GM13976 (cell line): ENCODE results near the gene KMT2C.
"Not testable (repeated sequence)": the region's sequence is repeated elsewhere in the genome, so short reads cannot be mapped to it uniquely, and the experiment has no call there.

Experiments
- DNase-seq: peaks from one replicate; pipeline ENCODE4 v3.0.0; 2012; ENCODE audit warnings: low spot score
- in situ Hi-C: fragments of 300-500 bp; cut with MboI; formaldehyde crosslinking; loops from one replicate; pipeline ENCODE4 v1.12.0; 2022; ENCODE audit warnings: low sequenced_read_pairs, mixed read lengths, inconsistent platforms; ENCODE audit not compliant: unreplicated experiment
- TF ChIP-seq, protein P1 (sequence below): IDR thresholded peaks from 2 replicates; pipeline ENCODE4 v1.5.1; 2012; ENCODE audit warnings: borderline replicate concordance, mild to moderate bottlenecking; ENCODE audit not compliant: insufficient read depth; ENCODE audit errors: extremely low read depth, missing control alignments, control extremely low read depth

Gene KMT2C

DNA sequence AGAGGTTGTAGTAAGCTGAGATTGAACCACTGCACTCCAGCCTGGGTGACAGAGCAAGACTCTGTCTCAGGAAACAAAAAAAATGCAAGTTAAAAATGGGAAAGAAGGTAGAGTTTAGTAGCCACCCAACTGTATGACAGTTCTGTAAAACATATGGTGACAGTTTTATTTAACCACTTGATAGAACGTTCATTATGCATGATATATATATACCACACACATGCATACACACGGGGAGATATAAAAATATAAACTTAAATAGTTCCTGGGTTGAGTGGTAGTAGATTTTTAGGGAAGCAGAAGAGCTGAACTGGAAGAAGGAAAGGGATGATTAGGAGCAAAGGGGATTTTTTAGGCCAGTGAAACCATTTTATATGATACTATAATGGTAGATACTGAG lies 120.0 kb downstream of the KMT2C start:
- in situ Hi-C loops = no loop called here
- TF ChIP-seq, protein P1, sequence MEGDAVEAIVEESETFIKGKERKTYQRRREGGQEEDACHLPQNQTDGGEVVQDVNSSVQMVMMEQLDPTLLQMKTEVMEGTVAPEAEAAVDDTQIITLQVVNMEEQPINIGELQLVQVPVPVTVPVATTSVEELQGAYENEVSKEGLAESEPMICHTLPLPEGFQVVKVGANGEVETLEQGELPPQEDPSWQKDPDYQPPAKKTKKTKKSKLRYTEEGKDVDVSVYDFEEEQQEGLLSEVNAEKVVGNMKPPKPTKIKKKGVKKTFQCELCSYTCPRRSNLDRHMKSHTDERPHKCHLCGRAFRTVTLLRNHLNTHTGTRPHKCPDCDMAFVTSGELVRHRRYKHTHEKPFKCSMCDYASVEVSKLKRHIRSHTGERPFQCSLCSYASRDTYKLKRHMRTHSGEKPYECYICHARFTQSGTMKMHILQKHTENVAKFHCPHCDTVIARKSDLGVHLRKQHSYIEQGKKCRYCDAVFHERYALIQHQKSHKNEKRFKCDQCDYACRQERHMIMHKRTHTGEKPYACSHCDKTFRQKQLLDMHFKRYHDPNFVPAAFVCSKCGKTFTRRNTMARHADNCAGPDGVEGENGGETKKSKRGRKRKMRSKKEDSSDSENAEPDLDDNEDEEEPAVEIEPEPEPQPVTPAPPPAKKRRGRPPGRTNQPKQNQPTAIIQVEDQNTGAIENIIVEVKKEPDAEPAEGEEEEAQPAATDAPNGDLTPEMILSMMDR = no peak
- DNase-seq = no peak

DNA sequence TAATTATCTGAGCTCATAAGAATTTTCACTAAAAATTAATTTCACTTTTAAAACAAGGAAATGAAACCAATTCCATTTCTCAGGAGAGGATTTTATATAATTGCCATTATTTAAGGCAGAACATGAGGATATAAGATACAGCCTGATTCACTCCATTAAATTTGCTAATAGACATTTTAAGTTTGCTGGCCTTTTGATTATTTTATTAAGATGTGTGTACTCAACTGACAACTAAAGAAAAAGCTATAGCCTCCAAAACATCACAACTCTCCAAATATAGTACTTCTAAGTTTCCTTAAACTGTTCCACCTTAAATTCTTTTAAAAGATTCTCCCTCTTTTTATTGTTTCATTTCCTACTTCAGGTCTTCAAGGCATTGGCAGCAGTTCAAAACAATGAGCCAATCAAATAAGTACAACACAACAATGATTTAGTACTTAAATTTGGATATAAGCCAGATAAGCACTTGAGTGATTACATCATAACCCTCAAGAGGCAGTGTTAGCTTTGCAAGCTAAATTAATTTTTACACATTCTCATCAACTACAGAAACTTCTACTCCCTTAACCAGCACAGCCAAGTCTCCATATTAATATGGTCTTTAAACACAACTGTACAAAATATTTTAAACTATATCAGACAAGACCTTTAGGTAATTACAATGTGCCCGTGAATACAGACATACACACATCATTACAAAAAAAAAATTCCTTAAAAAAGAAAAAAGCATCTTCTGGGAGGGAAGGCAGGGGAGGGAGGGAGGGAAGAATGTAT lies 121.8 kb downstream of the KMT2C start:
- TF ChIP-seq, protein P1 = no peak
- in situ Hi-C loops = no loop called here
- DNase-seq = no peak

DNA sequence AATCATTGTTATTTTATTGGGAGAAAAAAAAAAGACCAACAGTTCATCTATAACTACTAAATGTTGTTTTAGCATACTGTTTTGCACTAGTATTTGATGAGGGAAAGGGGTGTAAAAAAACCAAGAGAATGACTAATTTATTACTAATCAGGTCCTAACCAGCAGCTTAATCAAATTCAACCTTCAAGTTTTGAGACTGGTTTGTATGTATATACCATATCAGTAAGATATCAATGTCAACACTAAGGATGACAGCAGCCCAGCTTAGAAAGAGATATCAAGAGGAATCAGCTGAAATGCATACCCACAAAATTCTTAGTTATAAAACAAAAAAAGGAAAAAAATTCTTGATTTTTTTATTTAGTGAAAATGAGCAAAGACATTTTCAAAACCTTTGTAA lies 122.6 kb downstream of the KMT2C start:
- TF ChIP-seq, protein P1 = no peak
- in situ Hi-C loops = no loop called here
- no peak for DNase-seq

DNA sequence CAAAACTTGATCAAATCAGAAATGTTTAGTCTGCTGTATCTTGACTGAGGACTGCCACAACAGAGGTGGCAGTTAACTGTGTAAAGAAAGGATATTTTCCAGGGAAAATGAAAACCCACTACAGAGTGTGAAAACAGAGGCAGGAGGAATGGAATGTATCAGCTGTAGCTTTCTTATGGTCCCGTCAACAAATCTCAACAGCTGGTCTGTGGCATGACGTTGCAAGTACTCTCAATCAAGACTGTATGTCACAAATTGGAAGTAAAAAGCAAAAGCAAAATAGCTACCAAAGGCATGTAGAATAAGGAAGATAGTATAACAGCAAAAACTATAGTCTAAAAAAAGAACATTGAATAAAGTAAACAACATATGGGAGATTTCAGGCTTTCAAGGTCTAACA lies 123.5 kb downstream of the KMT2C start:
- no peak for DNase-seq
- in situ Hi-C loops = no loop called here
- TF ChIP-seq, protein P1 = no peak

DNA sequence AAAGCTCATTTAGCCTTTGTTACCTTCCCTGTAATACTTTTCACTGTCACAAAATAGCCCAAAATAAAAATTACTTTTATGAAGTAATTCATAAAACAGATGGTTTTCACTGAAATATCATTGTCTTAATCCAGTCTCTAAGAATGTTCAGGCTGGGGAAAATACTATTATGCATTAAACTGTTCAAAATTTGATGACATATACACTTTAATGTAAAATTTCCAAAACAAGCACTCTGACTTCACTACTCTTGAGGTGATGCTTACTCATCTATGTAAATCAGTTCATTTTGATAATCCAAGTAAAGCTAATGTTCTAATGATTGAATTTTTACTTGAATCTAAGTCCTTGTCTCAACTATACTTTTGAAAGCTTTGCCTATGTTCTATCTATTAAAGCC lies 127.9 kb downstream of the KMT2C start:
- in situ Hi-C loops = no loop called here
- no peak for DNase-seq
- TF ChIP-seq, protein P1 = no peak

DNA sequence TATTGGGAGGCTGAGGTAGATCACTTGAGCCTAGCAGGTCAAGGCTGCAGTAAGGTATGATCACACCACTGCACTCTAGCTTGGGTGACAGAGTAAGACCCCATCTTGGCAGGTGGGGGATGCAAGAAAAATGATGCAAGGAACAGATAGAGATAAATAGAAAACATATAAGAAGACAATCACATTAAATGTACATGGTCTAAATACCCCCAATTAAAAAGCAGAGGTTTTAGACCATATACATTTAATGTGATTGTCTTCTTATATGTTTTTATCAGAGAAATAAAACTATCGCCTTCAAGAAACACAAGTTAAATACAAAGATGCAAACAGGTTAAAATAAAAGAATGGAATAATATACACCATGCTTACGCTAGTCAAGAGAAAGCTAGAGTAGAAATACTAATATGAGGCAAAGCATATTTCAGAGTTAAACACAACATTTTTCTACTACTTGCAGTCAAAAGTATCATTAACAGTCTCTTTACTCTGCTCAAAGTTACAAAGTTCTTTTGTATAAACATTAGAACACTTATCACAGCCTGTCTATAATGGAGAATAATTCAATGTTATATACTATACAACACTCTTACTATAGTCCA lies 136.2 kb downstream of the KMT2C start:
- in situ Hi-C loops, DNase-seq: not testable (repeated sequence)

DNA sequence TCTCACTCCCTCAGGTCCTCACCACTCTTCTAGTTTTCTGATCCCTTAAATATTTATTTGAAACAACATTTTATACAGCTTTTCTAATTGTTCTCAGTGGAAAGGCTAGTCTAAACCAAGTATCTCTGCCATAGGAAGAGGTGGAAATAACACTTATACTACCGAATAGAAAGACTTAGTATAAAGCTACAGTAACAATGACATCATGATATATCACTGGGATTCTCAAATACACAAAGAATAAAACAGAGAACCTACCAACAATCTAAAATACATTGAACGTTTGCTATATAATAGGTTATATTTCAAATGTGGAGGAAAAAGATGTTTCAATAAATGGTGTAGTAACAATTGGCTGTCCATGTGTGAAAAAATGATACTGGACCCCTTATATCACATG lies 142.9 kb downstream of the KMT2C start:
- in situ Hi-C loops = no loop called here

DNA sequence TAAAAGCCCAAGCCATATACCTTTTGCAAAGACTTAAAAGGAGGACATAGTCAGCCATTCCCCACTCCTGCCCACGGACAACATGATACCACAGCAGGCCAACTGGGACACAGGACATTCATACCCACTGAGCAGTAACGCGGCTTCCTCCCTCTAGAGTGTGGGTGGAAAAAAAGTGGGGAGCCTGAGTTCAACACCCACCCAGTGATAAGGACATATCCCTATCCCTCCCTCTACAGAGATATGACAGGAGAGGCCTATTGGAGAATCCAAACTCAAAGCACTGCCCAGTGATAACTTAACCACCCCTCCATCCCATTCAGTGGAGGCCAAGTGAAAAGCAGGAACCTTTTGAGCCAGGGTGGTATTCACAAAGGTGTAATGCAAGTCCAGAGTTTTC lies 148.8 kb downstream of the KMT2C start:
- DNase-seq, in situ Hi-C loops: not testable (repeated sequence)

More for the DNA sequence above, 142.9 kb downstream of the KMT2C start:
- TF ChIP-seq, protein P1 = no peak
- no peak for DNase-seq

DNA sequence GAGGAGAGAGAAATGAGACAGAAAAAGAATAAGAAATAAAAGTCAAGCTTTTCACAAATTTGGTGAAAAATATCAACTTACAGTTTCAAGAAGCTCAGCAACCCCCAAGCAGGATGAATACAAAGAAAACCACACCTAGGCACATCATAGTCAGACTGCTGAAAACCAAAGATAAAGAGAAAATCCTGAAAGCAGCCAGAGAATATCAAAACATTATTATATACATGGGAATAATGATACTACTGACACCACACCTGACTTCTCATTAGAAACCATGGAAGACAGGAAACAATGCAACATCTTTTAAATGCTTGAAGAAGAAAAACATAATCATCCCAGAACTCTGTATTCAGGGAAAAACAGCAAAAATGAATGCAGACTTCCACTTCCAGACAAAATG lies 149.6 kb downstream of the KMT2C start:
- DNase-seq, in situ Hi-C loops: not testable (repeated sequence)

DNA sequence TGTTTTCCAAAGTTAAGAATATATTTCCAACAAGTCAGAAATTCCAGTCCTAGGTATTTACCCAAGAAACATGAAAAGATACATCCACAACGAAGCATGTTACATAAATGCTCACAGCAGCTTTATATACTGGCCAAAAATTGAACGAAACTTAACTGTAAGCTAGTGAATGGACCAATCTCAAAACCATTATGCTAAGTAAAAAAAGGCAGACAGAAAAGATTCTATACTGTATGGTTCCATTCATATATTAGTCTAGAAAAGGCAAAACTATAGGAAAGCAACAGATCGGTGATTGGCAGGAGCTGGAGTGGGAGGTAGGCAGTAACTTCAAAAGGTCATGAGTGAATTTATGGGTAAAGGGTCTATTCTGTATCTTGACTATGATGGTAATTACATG lies 150.8 kb downstream of the KMT2C start:
- DNase-seq, in situ Hi-C loops: not testable (repeated sequence)

DNA sequence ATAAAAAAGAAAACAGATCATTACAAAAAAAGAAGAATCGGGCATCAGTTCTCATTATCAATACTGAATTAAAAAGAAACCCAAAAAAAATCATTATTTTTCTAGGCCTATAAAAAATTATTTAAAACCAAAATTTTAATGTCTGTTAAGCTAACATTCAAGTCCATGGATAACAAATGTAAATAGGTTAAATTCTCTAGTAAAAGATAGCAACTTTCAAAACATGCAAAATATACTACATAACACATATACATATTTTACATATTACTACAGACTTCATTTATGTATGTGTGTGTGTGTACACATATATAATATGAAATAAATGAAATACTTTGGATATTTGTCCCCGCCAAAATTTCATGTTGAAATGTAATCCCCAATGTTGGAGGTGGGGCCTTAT lies 158.1 kb downstream of the KMT2C start:
- DNase-seq, in situ Hi-C loops: not testable (repeated sequence)
